ENCODE measurements around the gene C1orf174. TPM values are rescaled to one million over a fixed set of nuclear protein-coding genes. Genes with fewer than 3 reads are reported as not detected.
A peak's percentile ranks its signal among the peaks of the same experiment; 100 is the strongest.

Gene C1orf174
- total RNA-seq, 1 experiment from 2014 or later = 22.1 TPM

DNA sequence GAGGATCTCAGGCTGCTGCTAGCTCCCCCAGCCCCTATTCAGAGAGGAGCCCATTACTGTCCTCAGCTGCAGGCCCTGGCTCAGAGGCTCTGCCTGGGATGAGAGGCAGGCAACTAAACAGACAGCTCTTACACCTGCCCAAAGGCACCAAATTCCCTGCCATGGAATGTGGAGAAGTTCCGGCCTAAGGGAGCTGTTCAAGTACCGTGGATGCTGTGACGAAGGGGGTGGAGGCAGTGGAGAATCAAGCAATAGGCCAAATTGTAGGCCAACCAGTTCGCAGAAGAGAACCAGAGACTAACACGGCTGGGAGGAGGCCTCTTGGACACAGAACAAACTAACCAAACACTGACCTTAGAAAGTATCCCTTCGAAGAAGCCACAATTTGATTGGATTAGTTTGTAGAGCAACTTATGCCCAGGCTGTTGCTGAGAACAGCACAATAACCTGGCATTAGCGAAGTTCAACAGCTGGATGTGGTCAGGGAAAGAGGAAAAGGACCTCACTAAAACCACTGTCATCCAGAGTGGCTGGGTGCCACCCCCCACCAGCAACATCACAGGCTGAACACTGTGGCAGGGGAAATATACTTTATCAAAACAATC lies 3.6 kb downstream of the C1orf174 start:
- CTCF ChIA-PET = no interaction called here
- Histone ChIP-seq H3F3A (ENCODE audit: insufficient read depth, low read depth) (peaks cover 20% of the 10 kb centered on the region; the same call in 1 of the 2 replicates), H3K9me2 (ENCODE audit: insufficient read depth) (no peaks in the 10 kb centered on the region), H3K4me2 (no peak overlapping the region), H3K9me3 (ENCODE audit: insufficient read depth, low read depth) (no peaks in the 10 kb centered on the region), H3K27ac (no peak overlapping the region), H2AFZ (no peak overlapping the region), H3K79me2 (ENCODE audit: low read depth) (peaks cover 62% of the 10 kb centered on the region), H4K20me1 (ENCODE audit: insufficient read depth) (peaks cover 44% of the 10 kb centered on the region), H3K27me3 (ENCODE audit: insufficient read depth, low read depth) (no peaks in the 10 kb centered on the region), H3K36me3 (ENCODE audit: low read depth) (peaks cover 11% of the 10 kb centered on the region), H3K4me1 (replicated peaks; ENCODE audit: insufficient read depth) (peaks cover 14% of the 10 kb centered on the region; the same call in 1 of the 2 replicates), H3K4me3 (no peak overlapping the region)
- TF ChIP-seq EZH2 (IDR thresholded peaks at IDR 0.05; ENCODE audit: low read depth) = no peak
- DNase-seq = no peak
- intact Hi-C loops (cut with micrococcal nuclease; ENCODE audit: unreplicated experiment) = no loop called here
- POLR2A ChIA-PET (ENCODE audit: unreplicated experiment) = no interaction called here
- BruUV-seq (replicated peaks) = TSS peak; percentile 3

DNA sequence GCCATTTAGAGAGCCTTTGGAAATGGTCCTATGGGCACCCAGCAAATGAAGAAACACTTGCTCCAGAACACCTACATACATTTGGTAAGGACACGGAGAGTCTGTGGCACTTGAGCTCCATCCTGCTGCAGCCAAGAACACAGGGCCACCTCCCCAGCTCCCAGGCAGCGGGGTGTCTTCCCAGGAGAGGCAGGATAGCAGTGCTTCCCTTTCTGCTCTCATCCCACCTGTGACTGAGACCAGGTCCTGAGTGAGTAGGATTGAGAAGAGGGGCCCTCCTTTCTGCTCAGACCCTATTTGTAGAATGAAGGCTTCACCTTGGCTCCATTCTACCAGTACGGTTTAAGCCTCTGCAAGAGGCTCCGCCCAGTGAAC lies 4.1 kb downstream of the C1orf174 start:
- Histone ChIP-seq H3K4me3 (no peak overlapping the region), H3K4me2 (no peak overlapping the region), H4K20me1 (ENCODE audit: insufficient read depth) (peaks cover 46% of the 10 kb centered on the region), H3K79me2 (ENCODE audit: low read depth) (peaks cover 62% of the 10 kb centered on the region), H3F3A (ENCODE audit: insufficient read depth, low read depth) (peaks cover 19% of the 10 kb centered on the region; the same call in 1 of the 2 replicates), H3K36me3 (ENCODE audit: low read depth) (peaks cover 11% of the 10 kb centered on the region), H3K4me1 (replicated peaks; ENCODE audit: insufficient read depth) (peaks cover 14% of the 10 kb centered on the region; the same call in 1 of the 2 replicates), H3K27me3 (ENCODE audit: insufficient read depth, low read depth) (no peaks in the 10 kb centered on the region), H2AFZ (no peak overlapping the region), H3K27ac (no peak overlapping the region), H3K9me3 (ENCODE audit: insufficient read depth, low read depth) (no peaks in the 10 kb centered on the region), H3K9me2 (ENCODE audit: insufficient read depth) (no peaks in the 10 kb centered on the region)
- BruUV-seq (replicated peaks) = no TSS peak
- ChIA-PET POLR2A (ENCODE audit: unreplicated experiment) (no interaction called here), CTCF (no interaction called here)
- intact Hi-C loops (cut with micrococcal nuclease; ENCODE audit: unreplicated experiment) = no loop called here
- TF ChIP-seq EZH2 (IDR thresholded peaks at IDR 0.05; ENCODE audit: low read depth) = no peak
- TF ChIP-seq, protein P1, sequence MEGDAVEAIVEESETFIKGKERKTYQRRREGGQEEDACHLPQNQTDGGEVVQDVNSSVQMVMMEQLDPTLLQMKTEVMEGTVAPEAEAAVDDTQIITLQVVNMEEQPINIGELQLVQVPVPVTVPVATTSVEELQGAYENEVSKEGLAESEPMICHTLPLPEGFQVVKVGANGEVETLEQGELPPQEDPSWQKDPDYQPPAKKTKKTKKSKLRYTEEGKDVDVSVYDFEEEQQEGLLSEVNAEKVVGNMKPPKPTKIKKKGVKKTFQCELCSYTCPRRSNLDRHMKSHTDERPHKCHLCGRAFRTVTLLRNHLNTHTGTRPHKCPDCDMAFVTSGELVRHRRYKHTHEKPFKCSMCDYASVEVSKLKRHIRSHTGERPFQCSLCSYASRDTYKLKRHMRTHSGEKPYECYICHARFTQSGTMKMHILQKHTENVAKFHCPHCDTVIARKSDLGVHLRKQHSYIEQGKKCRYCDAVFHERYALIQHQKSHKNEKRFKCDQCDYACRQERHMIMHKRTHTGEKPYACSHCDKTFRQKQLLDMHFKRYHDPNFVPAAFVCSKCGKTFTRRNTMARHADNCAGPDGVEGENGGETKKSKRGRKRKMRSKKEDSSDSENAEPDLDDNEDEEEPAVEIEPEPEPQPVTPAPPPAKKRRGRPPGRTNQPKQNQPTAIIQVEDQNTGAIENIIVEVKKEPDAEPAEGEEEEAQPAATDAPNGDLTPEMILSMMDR (conservative IDR thresholded peaks at IDR 0.05) = no peak
- DNase-seq = no peak

DNA sequence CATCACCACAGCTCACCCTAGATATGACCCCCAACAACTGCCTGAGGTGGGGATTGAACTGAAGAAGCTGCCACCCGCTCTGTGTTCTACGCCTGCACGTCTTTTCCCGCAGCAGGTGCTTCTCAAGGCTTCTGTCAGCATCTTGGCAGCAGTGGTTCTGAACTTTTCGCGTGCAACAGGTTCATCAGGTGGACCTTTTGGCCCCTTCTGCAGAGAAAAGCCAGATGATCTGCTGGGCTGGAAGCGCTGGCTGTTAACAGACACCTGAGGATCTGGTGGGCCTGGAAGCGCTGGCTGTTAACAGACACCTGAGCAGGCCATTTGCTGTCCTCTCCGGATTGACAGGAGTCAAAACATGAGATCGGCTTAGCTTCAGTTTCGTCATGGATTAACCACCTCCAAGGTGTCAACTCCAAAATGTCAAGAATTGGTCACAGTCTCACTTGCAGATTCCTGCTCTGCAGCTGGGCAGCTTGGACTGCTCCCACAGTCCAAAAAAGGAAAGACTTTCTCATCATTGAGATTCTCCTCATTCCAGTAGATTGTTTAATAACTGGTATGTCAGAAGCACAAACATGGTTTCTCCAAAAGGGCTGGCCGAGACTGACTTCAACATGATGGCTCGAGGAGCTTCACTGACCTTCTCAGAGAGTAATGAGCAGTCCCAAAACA lies 4.7 kb downstream of the C1orf174 start:
- no TSS peak for BruUV-seq (replicated peaks)
- no peak overlapping the region for H3K27ac ChIP-seq
- peaks cover 14% of the 10 kb centered on the region; the same call in 1 of the 2 replicates for H3F3A ChIP-seq (ENCODE audit: insufficient read depth, low read depth)
- ChIA-PET CTCF (no interaction called here), POLR2A (ENCODE audit: unreplicated experiment) (no interaction called here)
- H3K79me2 ChIP-seq (ENCODE audit: low read depth) = peaks cover 62% of the 10 kb centered on the region
- no peak overlapping the region for H2AFZ ChIP-seq
- peaks cover 11% of the 10 kb centered on the region for H3K36me3 ChIP-seq (ENCODE audit: low read depth)
- TF ChIP-seq, protein P1 (conservative IDR thresholded peaks at IDR 0.05) = no peak
- no peak for TF ChIP-seq EZH2 (IDR thresholded peaks at IDR 0.05; ENCODE audit: low read depth)
- peaks cover 14% of the 10 kb centered on the region; the same call in 1 of the 2 replicates for H3K4me1 ChIP-seq (replicated peaks; ENCODE audit: insufficient read depth)
- no peaks in the 10 kb centered on the region for H3K9me2 ChIP-seq (ENCODE audit: insufficient read depth)
- H3K27me3 ChIP-seq (ENCODE audit: insufficient read depth, low read depth) = no peaks in the 10 kb centered on the region
- intact Hi-C loops (cut with micrococcal nuclease; ENCODE audit: unreplicated experiment) = no loop called here
- H3K4me3 ChIP-seq = no peak overlapping the region
- no peaks in the 10 kb centered on the region for H3K9me3 ChIP-seq (ENCODE audit: insufficient read depth, low read depth)
- no peak for DNase-seq
- H4K20me1 ChIP-seq (ENCODE audit: insufficient read depth) = peaks cover 46% of the 10 kb centered on the region
- H3K4me2 ChIP-seq = no peak overlapping the region

Measured in PC-9 (cell line).